ENCODE data around the gene SYNPR. TPM values are rescaled to one million over a fixed set of nuclear protein-coding genes. Genes with fewer than 3 reads are reported as not detected.

The SYNPR gene
- total RNA-seq, 2 experiments from 2014 or later = not detected

DNA sequence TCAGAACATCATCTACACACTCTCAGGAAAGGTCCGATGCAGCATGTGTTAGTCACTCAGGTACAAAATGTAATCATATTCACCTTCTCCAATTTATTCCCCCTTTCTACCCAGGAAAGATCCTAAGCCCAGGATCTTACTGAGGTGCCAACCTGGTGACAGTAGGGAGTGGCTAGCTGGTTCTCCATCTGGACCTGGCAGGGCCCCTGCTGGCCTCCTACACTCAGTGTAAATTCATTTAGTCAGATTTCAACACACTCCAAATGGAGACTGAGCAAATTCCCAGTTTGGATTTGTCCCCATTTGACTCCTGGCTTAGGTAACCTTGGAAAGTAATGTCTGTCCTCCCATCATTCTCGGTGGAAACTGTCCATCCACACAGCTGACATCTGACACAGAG is 47.3 kb downstream of the SYNPR start:
- no peak overlapping the region for H3K27ac Mint-ChIP-seq
- POLR2A ChIA-PET = no interaction called here

DNA sequence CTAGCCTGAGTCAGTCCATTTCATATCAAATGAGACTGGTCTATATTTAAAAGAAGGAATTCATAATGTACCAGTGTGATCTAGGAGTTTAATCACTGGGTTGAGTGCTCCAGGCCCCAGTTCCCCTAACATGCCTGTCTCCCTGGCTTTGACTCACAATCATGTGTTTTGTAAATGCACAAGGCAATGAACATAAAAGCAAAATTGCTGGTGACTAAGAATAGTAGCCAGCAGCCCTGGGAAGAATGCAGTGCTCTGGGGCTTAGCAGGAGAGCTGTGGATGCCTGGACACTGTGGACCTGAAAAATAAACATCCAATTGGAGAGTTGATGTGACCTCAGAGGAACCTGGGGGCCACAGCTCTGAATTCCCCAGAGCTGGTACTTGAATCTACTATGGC is 50.3 kb downstream of the SYNPR start:
- ChIA-PET POLR2A (no interaction called here), CTCF (no interaction called here)
- Mint-ChIP-seq H3K27ac (no peak overlapping the region), H3K36me3 (ENCODE audit: low read depth) (no peaks in the 10 kb centered on the region), H3K4me3 (no peak overlapping the region), H3K9me3 (no peaks in the 10 kb centered on the region), H3K4me1 (no peaks in the 10 kb centered on the region), H3K27me3 (no peaks in the 10 kb centered on the region)
- DNase-seq = no peak

More for the DNA sequence above, 47.3 kb downstream of the SYNPR start:
- CTCF ChIA-PET = no interaction called here
- no peak for DNase-seq
- Mint-ChIP-seq H3K4me1 (no peaks in the 10 kb centered on the region), H3K36me3 (ENCODE audit: low read depth) (no peaks in the 10 kb centered on the region), H3K9me3 (no peaks in the 10 kb centered on the region), H3K27me3 (no peaks in the 10 kb centered on the region), H3K4me3 (no peak overlapping the region)

GRCh38 chr3:63331520-63331919 is 53.4 kb downstream of the SYNPR start:
- no peak overlapping the region for H3K27ac Mint-ChIP-seq
- no peak for DNase-seq
- POLR2A ChIA-PET = no interaction called here
- no peak overlapping the region for H3K4me3 Mint-ChIP-seq
- no peaks in the 10 kb centered on the region for H3K9me3 Mint-ChIP-seq
- CTCF ChIA-PET = no interaction called here
- no peaks in the 10 kb centered on the region for H3K36me3 Mint-ChIP-seq (ENCODE audit: low read depth)
- no peaks in the 10 kb centered on the region for H3K27me3 Mint-ChIP-seq
- H3K4me1 Mint-ChIP-seq = no peaks in the 10 kb centered on the region

DNA sequence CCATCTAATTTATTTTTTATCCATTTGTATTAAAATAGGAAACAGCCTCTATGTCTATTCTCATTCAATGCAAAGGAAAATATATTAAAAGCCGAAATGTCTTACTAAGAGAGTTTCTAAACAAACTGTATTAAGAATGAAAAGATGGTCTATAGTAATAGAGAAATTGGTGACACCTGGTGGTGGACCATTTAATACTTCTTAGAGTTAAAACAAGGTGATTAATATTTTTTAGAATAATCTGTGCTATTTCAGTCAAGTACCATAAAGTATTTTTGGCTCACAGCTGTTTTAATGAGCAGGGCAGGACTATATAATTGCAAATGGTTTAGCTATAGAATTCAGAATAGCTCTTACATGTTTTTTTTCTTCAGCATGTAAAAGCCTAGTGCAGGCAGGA is 55.7 kb downstream of the SYNPR start:
- Mint-ChIP-seq H3K36me3 (ENCODE audit: low read depth) (no peaks in the 10 kb centered on the region), H3K27me3 (no peaks in the 10 kb centered on the region), H3K27ac (no peak overlapping the region), H3K4me1 (no peaks in the 10 kb centered on the region), H3K9me3 (no peaks in the 10 kb centered on the region), H3K4me3 (no peak overlapping the region)
- POLR2A ChIA-PET = no interaction called here
- no peak for DNase-seq
- CTCF ChIA-PET = no interaction called here

GRCh38 chr3:63338351-63338750 is 60.2 kb downstream of the SYNPR start:
- Mint-ChIP-seq H3K27me3 (peaks cover 8% of the 10 kb centered on the region), H3K36me3 (ENCODE audit: low read depth) (no peaks in the 10 kb centered on the region), H3K4me3 (no peak overlapping the region), H3K27ac (no peak overlapping the region), H3K9me3 (no peaks in the 10 kb centered on the region), H3K4me1 (no peaks in the 10 kb centered on the region)
- ChIA-PET POLR2A (no interaction called here), CTCF (no interaction called here)
- no peak for DNase-seq

- H3K36me3 Mint-ChIP-seq (ENCODE audit: low read depth) = no peaks in the 10 kb centered on the region
- H3K27ac Mint-ChIP-seq = no peak overlapping the region
- H3K9me3 Mint-ChIP-seq = no peaks in the 10 kb centered on the region
- peaks cover 16% of the 10 kb centered on the region for H3K27me3 Mint-ChIP-seq
- no peaks in the 10 kb centered on the region for H3K4me1 Mint-ChIP-seq
- DNase-seq = no peak
- ChIA-PET POLR2A (no interaction called here), CTCF (interaction anchor here (0.6 kb wide), 1 partner anchor 1017 kb away, joined by 3 read pairs; no protein-coding TSS in a partner anchor)
- no peak overlapping the region for H3K4me3 Mint-ChIP-seq
These were observed 65.6 kb downstream of the SYNPR start for GRCh38 chr3:63343674-63344073.

DNA sequence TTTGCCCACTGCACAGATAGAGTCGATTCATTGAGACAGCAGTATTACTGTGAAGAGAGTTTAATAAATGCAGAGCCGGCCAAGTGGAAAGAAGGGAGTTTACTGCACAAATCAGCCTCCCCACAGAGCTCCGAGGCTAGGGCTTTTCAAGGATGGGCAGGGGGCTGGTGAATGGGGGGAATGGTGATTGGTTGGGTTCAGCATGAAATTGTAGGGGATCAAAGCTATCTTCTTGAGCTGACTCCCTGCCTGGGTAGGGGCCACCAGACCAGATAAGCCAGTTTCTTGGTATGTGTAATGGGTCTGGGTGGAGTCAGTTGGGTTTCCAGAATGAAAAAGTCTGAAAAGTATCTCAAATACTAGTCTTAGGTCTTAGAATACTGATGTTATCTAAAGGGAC is 66.6 kb downstream of the SYNPR start:
- Mint-ChIP-seq H3K27ac (no peak overlapping the region), H3K36me3 (ENCODE audit: low read depth) (no peaks in the 10 kb centered on the region), H3K4me1 (no peaks in the 10 kb centered on the region), H3K27me3 (peaks cover 16% of the 10 kb centered on the region), H3K4me3 (no peak overlapping the region), H3K9me3 (no peaks in the 10 kb centered on the region)
- POLR2A ChIA-PET = no interaction called here
- CTCF ChIA-PET = no interaction called here
- DNase-seq = no peak

- Mint-ChIP-seq H3K27ac (no peak overlapping the region), H3K36me3 (ENCODE audit: low read depth) (no peaks in the 10 kb centered on the region), H3K9me3 (no peaks in the 10 kb centered on the region), H3K4me1 (no peaks in the 10 kb centered on the region), H3K4me3 (no peak overlapping the region), H3K27me3 (peaks cover 8% of the 10 kb centered on the region)
- ChIA-PET CTCF (interaction anchor here (0.6 to 1.7 kb wide), 4 partner anchors 9 to 471 kb away, joined by 3 to 4 read pairs (median 3); no protein-coding TSS in a partner anchor), POLR2A (no interaction called here)
- DNase-seq = peak; percentile 58
These were observed 71.8 kb downstream of the SYNPR start for GRCh38 chr3:63349583-63350573.

- Mint-ChIP-seq H3K4me3 (no peak overlapping the region), H3K9me3 (no peaks in the 10 kb centered on the region), H3K4me1 (no peaks in the 10 kb centered on the region), H3K27me3 (peaks cover 8% of the 10 kb centered on the region), H3K27ac (no peak overlapping the region), H3K36me3 (ENCODE audit: low read depth) (no peaks in the 10 kb centered on the region)
- POLR2A ChIA-PET = no interaction called here
- no peak for DNase-seq
- CTCF ChIA-PET = interaction anchor here (1.7 kb wide), 1 partner anchor 52 kb away, joined by 4 read pairs; no protein-coding TSS in a partner anchor
These were observed 73.3 kb downstream of the SYNPR start for GRCh38 chr3:63351159-63352007.

- Mint-ChIP-seq H3K9me3 (no peaks in the 10 kb centered on the region), H3K27ac (no peak overlapping the region), H3K4me3 (no peak overlapping the region), H3K4me1 (no peaks in the 10 kb centered on the region), H3K36me3 (ENCODE audit: low read depth) (no peaks in the 10 kb centered on the region), H3K27me3 (peaks cover 8% of the 10 kb centered on the region)
- no peak for DNase-seq
- ChIA-PET CTCF (interaction anchor here (1.0 kb wide), 1 partner anchor 19 kb away, joined by 3 read pairs; no protein-coding TSS in a partner anchor), POLR2A (no interaction called here)
These were observed 73.8 kb downstream of the SYNPR start for GRCh38 chr3:63352008-63352279.

- H3K27ac Mint-ChIP-seq = no peak overlapping the region
- H3K9me3 Mint-ChIP-seq = no peaks in the 10 kb centered on the region
- ChIA-PET CTCF (no interaction called here), POLR2A (no interaction called here)
- H3K4me1 Mint-ChIP-seq = no peaks in the 10 kb centered on the region
- H3K36me3 Mint-ChIP-seq (ENCODE audit: low read depth) = no peaks in the 10 kb centered on the region
- H3K4me3 Mint-ChIP-seq = no peak overlapping the region
- peaks cover 8% of the 10 kb centered on the region for H3K27me3 Mint-ChIP-seq
- DNase-seq = no peak
These were observed 75.3 kb downstream of the SYNPR start for GRCh38 chr3:63353383-63353782.

DNA sequence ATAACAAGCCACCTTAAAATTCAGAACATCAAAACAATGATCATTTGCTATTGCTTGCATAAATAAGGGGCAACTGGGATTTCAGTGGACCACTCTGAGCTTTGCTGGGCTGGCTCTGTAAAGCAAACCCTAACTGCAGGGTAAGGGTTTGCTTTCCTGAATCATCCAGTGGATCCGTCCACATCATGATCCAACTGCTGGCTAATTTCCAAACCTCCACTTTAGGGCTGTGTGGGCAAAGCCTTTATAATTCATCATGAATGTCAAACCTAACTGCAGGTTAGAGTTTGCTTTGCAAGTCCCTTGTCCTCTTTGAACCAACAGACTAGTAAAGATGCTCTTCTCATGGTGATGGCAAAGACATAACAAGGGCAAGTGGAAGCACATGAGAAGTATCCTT is 76.1 kb downstream of the SYNPR start:
- H3K9me3 Mint-ChIP-seq = no peaks in the 10 kb centered on the region
- no peak overlapping the region for H3K4me3 Mint-ChIP-seq
- no peak for DNase-seq
- H3K36me3 Mint-ChIP-seq (ENCODE audit: low read depth) = no peaks in the 10 kb centered on the region
- H3K27me3 Mint-ChIP-seq = peaks cover 8% of the 10 kb centered on the region
- H3K27ac Mint-ChIP-seq = no peak overlapping the region
- H3K4me1 Mint-ChIP-seq = no peaks in the 10 kb centered on the region
- ChIA-PET CTCF (no interaction called here), POLR2A (no interaction called here)

DNA sequence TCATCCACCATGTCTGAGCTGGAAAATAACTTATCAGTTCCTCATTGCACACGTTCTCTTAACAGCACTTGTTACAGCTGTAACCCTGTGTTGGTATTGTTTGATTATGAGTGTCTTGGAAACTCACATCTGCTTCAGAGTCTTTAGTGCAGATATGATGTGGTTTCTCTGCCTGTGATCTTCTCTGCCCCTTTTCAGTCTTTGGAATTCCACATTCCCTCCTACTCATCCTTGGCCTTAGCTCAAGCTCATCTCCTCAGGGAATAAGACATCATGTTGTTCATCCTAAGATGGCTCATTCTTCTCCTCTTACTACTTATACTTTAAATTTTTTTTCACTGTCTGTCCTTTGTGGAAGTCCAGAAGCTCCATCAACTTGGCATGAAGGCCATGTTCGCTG is 77.7 kb downstream of the SYNPR start:
- ChIA-PET POLR2A (no interaction called here), CTCF (no interaction called here)
- no peaks in the 10 kb centered on the region for H3K4me1 Mint-ChIP-seq
- H3K9me3 Mint-ChIP-seq = no peaks in the 10 kb centered on the region
- no peak overlapping the region for H3K27ac Mint-ChIP-seq
- peaks cover 4% of the 10 kb centered on the region for H3K27me3 Mint-ChIP-seq
- no peaks in the 10 kb centered on the region for H3K36me3 Mint-ChIP-seq (ENCODE audit: low read depth)
- H3K4me3 Mint-ChIP-seq = no peak overlapping the region
- no peak for DNase-seq

Measured in activated CD4-positive, alpha-beta T cell treated with anti-CD3 and anti-CD28 coated beads, Interleukin-2, amount 10 ng/mL, durations not matched to agents 7 days and 5 days (primary cell).